HG02943 (cell line): ENCODE data around the gene IFT122.

Source experiments
- ATAC-seq: cut with Tn5 transposase; IDR thresholded peaks from one replicate; pipeline ENCODE4 v1.9.1; 2021; ENCODE audit warnings: mild to moderate bottlenecking, low read depth, moderate library complexity; ENCODE audit not compliant: unreplicated experiment

Gene IFT122

DNA sequence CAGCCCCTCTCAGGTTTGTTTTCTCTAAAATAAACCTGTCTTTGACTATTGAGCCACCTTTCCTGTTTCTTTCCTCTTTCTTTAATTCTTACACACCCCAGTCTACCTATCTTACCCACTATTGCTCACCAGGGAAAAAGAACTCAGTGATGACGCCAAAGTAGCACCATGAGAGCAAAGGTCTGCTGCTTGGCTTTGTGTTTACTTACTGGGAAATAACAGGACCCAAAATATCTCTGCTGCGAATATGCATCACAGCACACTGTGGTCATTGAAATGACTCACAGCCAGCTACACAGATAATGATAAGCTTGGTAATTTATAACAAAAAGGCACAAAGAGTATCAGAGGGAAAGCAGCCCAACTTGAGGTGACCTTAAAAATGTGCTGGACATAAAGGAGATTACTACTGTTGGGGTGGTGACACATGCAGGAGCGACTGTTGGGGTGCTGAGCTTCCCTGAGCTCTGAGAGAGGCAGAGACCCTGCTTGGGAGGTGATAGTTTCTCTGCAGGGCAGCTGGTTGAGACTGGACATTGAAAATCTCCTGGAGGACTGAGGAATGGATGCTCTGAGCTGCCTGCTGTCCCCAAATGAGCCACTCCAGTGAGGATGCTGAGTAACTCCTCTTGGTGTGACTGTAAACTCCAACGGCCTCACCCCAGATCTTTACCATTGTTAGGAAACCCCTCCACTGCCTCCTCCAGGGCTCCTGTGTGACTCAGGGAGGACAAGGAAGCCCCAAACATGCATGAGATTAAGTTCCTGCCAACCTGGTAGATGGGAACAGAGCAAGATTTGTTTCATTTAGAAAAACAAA lies 26.1 kb upstream of the IFT122 start:
- no peak for ATAC-seq

DNA sequence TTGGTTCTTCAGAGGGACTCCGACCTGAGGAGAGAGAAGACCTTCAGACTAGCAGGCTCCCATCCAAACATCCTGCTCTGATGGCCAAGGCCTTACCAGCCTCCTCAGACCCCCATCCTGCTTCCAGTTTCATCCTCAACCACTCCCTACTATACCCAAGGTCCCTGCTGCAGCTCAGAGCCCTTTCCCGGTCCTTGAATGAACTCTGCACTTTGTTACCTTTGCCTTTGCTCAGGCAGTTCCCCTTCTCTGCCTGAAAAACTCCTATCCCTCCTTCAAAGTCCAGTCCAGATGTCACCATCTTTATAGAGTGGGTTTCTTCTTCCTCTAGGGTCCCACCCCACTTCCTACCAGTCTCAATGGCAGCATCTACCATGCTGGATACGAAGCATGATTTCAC lies 24.6 kb upstream of the IFT122 start:
- ATAC-seq: no peak

DNA sequence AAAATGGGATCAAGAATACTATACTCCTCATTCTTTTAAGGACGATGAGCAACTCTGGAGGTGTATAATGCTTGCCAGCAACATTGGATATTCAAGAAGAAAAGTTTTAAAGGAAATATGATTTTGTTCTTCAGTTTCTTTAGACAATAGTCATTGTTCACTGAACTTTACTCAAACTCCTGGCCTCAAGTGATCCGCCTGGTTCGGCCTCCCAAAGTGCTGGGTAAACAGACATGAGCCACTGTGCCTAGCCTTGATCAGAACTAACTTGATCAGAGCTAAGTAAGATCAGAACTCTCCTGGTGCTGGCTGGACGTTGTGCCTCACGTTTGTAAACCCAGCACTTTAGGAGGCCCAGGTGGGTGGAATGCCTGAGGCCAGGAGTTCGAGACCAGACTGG lies 24.2 kb upstream of the IFT122 start:
- no peak for ATAC-seq

DNA sequence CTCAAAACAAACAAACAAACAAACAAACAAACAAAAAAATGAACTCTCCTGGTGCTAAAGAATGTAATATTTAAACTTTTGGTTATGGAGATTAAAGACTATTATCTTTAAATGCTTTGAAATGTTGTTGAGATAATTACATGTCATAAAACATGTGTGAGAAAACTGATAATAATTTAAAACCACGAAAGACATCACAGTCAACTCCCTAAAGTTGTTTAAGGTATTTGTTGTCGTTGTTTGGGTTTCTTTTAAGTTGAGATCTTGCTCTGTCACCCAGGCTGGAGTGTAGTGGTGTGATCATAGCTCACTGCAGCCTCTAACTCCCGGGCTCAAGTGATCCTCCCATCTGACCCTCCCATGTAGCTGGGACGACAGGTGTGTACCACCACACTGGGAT lies 23.6 kb upstream of the IFT122 start:
- no peak for ATAC-seq

DNA sequence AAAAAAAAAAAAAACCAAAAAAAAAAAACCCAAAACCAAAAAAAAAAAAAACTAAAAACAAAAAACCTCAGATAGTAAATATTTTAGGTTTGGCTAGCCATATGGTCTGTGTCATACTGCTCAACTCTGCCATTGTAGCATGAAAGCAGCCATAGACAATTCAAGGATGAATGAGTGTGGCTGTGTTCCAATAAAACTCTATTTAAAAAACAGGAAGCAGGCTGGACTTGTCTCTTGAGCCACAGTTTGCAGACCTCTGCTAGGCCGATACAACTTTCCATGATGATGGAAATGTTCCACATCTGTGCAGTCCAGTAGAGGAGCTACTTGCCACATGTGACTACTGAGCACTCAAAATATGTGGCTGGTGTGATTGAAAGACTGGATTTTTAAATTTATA lies 22.7 kb upstream of the IFT122 start:
- ATAC-seq: no peak

DNA sequence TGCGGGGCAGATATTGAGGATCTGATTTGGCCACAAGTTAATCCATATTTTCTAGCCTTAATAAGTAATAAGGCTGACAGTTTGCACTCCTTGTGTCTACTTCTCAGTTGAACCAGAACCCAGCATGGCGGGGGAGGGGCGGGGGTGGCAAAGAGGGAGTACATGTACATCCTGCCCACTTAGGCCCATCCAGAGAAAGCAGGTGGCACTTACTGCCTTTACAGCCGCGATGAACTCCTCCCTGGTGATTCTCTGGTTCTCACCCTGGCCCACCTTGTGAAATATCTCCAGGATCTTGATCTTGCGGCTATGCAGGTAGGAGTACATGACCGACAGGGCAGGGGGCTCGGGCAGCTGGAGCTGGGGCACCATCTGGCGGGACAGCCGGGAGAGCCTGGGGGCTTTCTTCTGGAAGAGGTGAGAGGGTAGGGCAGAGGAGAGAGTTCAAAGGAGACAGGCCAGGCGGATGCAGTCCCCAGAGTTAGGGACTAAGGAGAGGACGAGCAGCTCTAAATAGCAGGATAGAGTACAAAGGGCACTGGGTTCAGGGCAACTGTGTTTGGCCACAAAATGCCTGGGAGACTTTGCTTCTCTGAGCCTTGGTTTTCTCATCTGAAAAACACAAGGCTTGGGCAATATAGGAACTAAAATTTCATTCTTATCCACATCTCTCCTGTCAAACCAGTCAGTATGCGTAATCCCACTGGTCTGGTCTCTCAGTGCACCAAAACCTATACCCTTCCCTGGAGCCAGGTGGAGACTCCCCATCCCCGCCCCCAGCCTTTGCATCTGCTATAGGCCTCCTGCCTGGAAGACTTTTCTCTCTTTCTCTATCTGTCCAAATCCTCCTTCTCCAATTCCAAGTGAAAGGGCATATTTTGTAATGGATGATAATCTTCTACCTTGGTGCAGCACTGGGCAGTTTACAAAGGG lies 21.7 kb upstream of the IFT122 start:
- ATAC-seq: no peak

DNA sequence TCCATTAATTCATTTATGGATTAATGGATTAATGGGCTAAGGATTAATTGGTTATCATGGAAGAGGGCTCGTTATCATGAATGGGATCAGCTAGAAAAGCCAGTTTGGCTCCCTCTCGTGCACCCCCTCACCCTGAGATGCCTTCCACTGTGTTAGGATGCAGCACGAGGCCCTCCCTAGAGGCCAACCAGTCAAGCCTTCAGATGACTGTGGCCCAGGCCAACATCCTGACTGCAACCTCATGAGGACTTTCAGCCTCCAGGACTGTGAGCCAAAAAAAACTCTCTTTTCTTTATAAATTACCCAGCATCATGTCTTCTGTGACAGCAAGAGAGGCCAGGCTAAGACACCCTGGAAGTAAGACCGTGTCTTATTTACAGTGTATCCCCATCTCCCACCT lies 20.5 kb upstream of the IFT122 start:
- no peak for ATAC-seq

DNA sequence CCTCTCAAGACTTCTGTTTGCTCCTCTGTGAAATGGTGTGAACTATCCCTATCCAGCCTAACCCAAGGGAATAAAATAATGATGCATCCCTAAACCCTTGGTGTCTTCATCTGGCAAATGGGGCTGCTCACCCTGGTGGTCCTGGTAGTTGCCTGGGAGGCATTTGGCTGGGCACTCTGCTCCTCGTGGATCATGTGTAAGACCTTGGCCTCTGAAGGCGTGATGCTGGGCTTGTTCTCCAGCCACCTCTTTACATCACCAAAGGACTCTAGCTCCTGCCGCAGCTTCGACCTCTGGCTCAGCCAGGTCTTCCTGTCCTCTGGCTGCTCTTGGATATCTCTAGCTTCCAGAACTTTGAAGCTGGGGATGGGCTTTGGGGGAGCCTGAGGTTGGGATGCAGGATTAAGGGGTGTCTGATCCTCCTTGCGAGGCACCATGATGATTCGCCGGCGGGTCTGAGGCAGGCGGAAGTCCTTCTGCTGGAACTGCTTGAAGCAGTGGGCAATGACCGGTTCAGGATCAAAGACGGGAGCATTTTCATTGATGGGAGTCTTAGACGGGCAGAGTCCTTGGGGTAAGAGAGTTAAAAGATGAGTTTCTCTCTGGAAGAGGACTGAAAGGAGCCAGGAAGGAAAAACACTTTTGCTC lies 18.7 kb upstream of the IFT122 start:
- ATAC-seq: no peak

DNA sequence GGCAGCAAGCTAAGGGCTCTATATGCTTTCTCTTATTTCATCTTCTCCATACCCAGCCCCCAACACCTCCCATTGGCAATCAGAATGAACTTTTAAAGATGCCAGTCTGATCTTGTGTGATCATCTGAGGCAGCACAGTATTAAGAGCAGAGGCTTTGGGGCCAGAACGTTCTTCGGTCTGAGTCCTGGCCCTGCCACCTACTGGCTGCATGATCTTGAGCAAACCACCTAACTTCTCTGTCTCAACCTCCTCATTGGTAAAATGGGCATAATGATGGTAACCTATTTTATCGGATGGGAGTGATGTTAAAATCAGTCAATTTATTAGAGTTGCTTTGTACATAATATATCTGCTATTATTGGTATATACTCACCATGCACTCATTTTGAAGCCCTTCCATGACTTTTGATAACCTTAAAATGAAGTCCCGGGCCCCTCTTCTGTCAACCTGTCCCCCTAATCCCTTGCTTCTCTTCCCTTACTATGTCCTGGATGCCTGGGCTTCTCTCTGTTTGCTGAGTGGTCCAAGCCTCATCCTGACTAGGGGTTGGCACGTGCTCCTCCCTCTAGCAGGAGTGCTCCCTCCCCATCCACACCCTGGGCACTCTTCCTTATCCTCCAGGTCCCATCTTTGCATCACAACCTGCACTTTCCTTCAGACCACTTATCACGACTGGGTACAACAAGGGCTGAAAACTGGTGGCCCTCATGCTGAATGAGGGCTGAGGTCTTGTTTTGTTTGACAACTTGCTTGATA lies 17.9 kb upstream of the IFT122 start:
- ATAC-seq: no peak

DNA sequence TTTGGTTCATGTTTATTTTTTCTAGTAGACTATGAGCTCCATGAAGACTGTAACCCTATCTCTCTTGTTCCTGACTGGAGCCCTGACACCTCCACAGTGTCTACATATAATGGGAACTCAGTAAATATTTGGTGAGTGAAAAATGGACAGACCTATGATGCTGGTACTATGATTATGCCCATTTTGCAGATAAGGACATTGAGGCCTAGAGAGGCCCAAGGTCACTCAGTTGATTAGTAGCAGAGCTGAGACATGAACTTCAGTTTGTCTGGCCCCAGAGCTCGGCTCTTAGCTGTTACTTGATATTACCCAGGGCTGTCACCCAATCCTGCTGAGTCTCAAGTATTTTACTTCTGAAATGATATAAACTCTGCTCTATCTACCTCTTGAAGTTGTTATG lies 17.1 kb upstream of the IFT122 start:
- no peak for ATAC-seq

DNA sequence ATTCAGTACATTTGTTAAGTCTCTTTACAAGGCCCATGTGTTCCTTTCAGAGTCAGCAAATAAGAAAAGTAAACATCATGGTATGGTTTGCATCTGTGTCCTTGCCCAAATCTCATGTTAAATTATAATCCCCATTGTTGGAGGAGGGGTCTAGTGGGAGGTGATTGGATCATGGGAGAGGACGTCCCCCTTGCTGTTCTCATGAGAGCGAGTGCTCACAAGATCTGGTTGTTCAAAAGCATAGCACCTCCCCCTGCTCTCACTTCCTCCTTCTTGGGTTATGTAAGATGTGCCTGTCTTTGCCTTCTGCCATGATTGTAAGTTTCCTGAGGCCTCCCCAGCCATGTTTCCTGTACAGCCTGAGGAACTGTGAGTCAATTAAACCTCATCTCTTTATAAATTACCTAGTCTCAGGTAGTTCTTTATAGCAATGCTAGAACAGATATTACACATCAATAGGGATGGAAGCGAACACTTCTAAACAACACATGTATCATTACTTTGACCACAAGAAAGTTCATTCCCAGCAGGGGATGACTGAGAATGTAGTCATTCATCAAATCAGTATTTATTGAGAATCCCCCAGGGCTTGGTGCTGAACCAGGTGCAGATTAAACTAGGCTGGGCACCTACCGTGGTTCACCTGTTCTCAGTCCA lies 15.7 kb upstream of the IFT122 start:
- ATAC-seq: no peak

DNA sequence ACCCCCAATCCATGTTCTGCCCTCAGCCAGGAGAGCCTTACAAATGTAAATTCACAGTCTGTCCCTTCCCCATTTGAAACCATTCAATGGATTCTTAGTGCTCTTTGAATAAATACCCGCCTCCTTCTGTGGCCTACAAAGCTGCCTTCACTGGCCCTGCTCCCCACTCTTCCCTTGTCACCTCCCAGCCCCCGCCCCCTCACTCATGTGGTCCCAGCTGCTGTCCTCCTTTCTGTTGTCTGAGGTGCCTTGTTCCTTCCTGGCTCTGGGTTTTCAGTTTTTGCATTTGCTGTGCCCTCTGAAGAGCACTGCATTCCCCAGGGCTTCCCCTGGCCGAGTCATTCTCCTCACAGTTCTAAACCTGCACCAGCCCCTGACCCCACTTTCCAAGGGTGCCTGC lies 14.8 kb upstream of the IFT122 start:
- no peak for ATAC-seq

DNA sequence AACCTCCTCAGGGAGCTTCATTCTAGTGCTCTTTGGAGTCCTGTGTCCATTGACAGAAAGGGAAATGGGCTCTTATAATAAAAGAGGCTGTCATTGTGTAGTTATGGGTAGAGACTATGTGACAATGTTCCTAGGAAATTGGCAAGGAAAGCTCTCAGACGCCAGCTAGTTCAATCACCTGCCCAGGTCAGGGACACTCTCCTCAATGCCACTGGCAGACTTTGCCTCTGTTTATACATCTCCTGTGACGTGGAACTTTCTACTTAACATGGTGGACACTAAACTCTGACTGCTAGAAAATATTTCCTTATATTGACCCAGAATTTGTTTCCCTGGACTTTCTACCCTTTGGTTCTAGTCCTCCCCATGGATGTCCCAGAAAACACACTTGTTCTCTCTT lies 14.4 kb upstream of the IFT122 start:
- ATAC-seq: no peak

DNA sequence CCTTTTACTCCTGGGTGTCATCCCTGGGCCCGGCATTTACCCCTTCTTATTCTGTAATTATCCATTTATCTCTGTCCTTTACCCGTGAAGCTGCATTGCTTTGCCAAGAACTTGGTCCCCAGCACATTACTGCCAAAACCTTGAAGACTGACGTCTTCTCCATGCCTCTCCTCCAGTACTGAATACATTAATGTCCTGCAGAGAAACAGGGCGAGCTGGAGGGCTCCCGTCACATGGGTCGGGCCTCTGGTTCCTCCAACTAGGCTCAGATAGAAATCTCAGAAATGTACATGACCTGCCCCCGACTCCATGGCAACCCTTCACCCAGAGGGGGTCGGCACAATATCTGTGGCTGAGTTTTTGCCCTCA lies 12.0 kb upstream of the IFT122 start:
- ATAC-seq: no peak

DNA sequence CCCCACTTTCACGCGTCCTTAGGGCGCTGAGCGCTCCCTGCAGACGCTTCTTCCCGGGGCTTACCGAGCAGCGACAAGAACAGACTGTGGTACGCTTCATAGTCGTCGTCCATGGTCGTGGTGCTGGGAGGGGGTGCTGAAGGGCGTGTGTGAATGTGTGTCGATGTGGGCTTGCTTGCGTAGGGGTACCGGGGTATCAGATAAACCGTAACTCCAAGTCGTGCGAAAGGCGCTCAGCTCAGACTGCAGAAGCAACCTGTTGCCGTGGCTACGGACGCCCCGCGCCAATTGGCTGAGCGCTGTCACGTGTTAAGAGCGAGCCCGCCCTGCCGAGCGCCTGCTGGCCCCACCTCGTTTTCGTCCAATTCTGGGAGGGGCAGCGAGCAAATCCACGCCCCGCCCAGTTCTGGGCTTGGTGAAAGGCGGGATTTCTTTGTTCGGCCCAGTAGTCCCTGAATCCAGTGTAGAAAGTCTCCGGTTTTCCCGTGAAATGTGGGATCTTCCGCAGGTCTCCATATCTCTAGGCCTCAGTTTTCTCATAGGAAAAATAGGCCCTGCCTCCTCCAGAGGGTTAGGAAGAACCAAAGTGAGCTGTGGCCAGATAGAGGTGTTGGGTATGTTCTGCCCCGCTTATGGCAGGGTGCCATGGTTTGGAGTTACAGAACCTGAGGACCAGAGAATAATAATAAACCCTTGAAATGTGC lies 11.5 kb upstream of the IFT122 start, which contains the start of gene EFCAB12:
Gene EFCAB12 (minus strand): TSS at position 261 of the 704 bp plus-strand sequence. CDS start 148 bp downstream, at position 113.
- ATAC-seq: no peak

DNA sequence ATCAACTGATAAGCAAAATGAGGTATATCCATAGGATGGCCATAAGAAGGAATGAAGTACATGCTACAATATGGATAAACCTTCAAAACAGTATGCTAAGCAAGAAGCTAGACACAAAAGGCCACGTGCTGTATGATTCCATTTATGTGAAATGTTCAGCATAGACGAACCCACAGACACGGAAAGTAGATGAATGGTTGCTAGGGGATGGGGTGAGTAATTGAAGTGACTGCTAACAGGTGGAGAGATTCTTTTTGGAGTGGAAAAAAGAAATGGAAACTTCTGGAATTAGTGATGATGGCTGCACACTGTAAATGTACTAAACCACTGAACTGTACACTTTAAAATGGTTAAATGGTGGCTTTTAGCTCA lies 11.0 kb upstream of the IFT122 start:
- ATAC-seq: no peak

DNA sequence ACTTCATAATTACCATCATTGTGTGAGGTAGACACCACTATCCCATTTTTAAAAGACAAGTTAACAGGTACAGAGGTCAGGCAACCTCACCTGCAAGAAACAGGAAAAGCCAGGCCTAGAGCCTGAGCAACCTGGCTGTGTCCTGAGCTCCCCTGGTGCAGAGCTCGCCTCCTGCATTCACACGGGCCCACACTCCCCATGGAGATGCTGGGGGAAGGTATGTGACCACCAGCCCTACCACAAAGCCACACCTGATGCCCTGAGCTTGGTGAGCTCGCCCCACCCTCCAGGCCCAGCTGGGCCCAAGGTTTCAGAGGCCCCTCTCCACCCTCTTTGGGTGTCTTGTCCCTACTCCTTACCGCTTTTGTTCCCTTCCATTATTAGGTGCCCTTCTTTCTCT lies 10.4 kb upstream of the IFT122 start:
- no peak for ATAC-seq

DNA sequence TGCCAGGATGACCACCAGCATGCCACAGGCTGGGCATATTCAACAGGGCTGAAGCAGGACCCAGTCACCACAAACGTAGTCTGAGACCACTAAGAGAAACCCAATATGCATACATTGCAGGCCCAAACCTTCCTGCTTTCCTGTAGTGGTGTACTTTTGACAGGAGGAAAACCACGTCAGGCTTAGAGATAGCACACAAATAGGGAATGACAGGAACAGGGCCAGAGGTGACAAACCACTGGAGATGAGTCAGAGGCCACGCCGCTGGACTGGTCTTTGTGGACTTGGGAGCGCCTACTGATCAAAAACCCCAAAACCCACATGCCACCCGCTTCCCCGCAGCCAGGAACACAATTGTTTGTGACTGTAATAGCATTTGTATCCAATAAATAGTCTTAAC lies 8.0 kb upstream of the IFT122 start:
- ATAC-seq: no peak

DNA sequence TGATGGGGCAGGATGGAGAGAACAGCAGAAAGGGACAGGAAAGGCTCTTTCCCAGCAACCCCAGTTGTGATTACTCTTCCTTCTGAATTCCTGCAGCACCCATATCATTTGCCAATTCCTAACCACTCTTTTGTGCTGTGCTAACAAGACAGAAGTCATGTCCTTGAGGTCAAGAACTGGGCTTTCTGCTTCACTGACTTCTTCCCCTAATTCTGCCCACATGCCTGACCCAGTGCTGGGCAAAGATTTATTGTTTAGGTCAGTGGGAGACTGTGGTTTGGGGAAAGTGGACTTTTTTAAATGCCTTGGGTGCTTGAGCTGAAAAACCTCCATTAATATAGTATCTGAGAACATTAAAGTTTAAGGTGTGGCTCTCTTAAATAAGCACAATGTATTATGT lies 7.4 kb upstream of the IFT122 start:
- no peak for ATAC-seq
